ENCODE results near the gene GRID2.

The GRID2 gene

DNA sequence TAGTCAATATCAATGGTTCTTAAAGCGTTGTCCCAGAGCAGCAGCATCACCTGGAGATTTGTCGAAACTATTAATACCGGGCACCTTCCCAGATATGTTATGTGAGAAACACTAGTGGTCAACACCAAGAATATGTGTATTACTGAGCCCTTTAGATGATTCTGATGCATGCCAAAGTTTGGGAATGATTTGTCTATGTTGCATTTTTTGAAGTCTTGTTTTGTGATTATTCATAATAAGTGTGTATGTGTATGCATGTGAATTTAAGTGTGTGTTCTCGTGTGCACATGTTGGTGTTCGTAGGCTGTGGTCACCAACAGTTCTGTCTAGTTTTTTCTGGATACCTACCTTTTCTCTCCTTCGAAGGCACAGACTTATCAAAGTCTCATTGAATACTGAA lies 749.4 kb downstream of the GRID2 start:
- DNase-seq = no peak
- TF ChIP-seq POLR2A (IDR thresholded peaks at IDR 0.05; ENCODE audit: low read length) (no peak), GATA1 (IDR thresholded peaks at IDR 0.05; ENCODE audit: low read depth, low read length) (no peak)

DNA sequence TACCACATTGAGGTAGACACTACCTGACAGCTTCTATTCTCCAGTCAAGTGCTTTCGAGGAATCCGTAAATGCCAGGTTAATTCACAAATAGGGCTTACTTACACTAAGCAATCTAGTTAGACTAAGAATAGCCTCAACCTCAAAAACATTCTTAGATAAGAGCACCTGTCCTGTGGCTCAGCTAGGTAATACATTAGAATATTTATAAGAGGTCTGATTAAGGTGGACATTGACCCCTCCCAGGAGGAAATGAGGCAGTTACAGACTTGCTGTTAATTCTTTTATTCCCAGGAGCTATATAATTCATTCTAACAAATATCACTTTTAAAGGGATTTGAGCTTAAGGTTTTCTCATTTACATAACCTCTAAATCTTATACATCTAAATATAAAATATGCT lies 758.1 kb downstream of the GRID2 start:
- TF ChIP-seq POLR2A (IDR thresholded peaks at IDR 0.05; ENCODE audit: low read length) (no peak), GATA1 (IDR thresholded peaks at IDR 0.05; ENCODE audit: low read depth, low read length) (no peak)
- no peak for DNase-seq

- no peak for DNase-seq
- TF ChIP-seq POLR2A (IDR thresholded peaks at IDR 0.05; ENCODE audit: low read length) (no peak), GATA1 (IDR thresholded peaks at IDR 0.05; ENCODE audit: low read depth, low read length) (no peak)
These were observed 759.6 kb downstream of the GRID2 start for GRCh38 chr4:93063325-93063724.

DNA sequence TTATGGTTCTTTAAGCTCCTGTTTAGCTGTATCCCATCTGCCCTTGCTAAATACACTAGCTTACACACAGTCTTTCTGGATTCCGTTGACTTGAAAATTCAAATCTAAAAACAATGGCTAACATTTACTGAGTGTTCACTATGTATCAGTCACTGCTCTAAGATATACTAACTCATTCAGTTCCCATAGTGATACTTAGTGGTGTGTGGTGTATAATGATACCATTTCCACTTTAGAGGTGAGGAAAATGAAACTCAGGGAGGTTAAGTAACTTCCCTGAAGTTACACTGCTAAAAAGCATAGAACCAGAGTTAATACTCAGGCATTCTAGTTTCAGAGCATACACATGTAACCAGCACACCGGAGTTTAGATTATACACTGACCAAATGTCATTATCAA lies 762.0 kb downstream of the GRID2 start:
- no peak for DNase-seq
- TF ChIP-seq GATA1 (IDR thresholded peaks at IDR 0.05; ENCODE audit: low read depth, low read length) (no peak), POLR2A (IDR thresholded peaks at IDR 0.05; ENCODE audit: low read length) (no peak)

GRCh38 chr4:93066749-93067148 lies 763.0 kb downstream of the GRID2 start:
- TF ChIP-seq GATA1 (IDR thresholded peaks at IDR 0.05; ENCODE audit: low read depth, low read length) (no peak), POLR2A (IDR thresholded peaks at IDR 0.05; ENCODE audit: low read length) (no peak)
- DNase-seq = no peak

DNA sequence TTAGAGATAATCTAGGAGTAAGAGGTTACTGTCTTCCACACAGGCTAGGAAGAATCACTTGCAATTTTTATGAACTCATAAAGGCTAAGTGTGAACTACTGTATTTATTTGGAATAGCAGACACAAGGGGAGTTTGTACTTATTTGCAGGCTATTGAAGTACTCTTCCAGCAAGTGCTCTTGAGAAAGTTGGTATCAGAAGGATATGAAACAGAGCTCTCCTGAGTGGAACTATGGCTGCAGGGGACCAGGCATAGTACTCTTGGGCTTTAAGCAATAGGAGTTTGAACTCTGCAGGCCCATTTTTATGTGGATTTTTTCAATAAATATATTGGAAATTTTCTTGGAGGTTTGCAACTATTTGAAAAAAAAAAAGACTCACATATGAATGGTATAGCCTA lies 768.5 kb downstream of the GRID2 start:
- TF ChIP-seq GATA1 (IDR thresholded peaks at IDR 0.05; ENCODE audit: low read depth, low read length) (no peak), POLR2A (IDR thresholded peaks at IDR 0.05; ENCODE audit: low read length) (no peak)
- DNase-seq = no peak

DNA sequence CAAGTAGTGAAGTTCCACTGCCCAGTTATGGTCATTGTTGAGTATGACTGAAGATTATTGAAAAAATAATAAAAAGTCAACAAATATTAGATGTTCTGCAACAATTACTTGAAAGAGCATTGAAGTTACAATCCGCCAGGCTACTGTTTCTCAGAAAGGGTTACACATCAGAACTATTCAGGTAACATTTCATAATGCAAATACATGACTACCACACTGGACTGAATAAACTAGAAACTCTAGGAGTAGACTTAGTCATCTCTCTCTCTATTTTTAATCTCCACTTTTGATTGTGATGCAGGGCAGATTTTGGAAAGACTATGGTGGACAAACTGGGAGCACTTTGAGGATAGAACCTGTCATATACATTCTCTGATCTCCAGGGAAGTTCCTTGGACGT lies 776.5 kb downstream of the GRID2 start:
- no peak for DNase-seq
- no peak for TF ChIP-seq GATA1 (IDR thresholded peaks at IDR 0.05; ENCODE audit: low read depth, low read length)
- TF ChIP-seq POLR2A (IDR thresholded peaks at IDR 0.05; ENCODE audit: low read length) = no peak

DNA sequence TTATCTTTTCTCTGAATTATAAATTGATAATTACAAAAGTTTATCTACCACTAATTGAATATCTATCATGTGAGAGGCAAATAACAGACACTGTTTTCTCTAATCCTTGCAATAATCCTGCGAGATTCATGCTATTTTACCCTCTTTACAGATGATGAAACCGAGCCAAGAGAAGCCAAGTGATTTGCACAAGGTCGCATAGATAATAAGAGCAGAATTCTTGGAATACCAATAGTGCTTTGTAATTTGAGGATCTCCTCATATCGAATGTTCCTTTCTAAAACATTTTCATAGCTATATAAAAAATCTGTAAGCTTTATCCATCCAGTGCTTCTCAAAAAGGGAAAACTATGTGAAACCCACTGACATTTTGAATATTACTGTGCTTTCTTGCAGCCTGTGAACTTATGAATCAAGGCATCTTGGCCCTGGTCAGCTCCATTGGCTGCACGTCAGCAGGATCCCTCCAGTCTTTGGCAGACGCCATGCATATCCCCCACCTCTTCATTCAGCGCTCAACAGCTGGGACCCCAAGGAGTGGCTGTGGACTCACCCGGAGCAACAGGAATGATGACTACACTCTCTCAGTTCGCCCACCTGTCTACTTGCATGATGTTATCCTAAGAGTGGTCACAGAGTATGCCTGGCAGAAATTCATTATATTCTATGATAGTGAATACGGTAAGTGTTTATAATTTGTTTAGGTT lies 781.0 kb downstream of the GRID2 start:
- no peak for DNase-seq
- TF ChIP-seq POLR2A (IDR thresholded peaks at IDR 0.05; ENCODE audit: low read length) (no peak), GATA1 (IDR thresholded peaks at IDR 0.05; ENCODE audit: low read depth, low read length) (no peak)

DNA sequence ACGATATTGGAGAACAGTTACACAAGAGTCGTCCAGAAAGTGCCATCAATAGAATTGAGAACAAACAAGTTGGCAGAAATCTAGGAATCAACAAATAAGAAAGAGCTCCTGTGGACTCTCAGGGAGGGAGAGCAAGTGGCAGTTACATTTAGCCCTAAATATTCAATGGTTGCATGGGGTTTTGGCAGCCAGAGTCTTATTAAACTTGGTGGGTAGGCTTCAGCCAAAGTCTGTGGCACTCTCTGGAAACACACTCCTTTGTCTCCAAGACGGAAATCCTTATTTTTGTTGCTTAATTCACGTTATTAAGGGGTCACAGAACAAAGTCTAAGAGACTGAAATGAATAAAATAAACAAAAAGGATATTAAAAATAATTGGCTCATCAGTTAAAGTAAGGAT lies 782.6 kb downstream of the GRID2 start:
- TF ChIP-seq POLR2A (IDR thresholded peaks at IDR 0.05; ENCODE audit: low read length) (no peak), GATA1 (IDR thresholded peaks at IDR 0.05; ENCODE audit: low read depth, low read length) (no peak)

GRCh38 chr4:93092765-93093164 lies 789.0 kb downstream of the GRID2 start:
- DNase-seq = no peak
- no peak for TF ChIP-seq POLR2A (IDR thresholded peaks at IDR 0.05; ENCODE audit: low read length)
- no peak for TF ChIP-seq GATA1 (IDR thresholded peaks at IDR 0.05; ENCODE audit: low read depth, low read length)

More for the DNA sequence above, 782.6 kb downstream of the GRID2 start:
- DNase-seq = no peak

DNA sequence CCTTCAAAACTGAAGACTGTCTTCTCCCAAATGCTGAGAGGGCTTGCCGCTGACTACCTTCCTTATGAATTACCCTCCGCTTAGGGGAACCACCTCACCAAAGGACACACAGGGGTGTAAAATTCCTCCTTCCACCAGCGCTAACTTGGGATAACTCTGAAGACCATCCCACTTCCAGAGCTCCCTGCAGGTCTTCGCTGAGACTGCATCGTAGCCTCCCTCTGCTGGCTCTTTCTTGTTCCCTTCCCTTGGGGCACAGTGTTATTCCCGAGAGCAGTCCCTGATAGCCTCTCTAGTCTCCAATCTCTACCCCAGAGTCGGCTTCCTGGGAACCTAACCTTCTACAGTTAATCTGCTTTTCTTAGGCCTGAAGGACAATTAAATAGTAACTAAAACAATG lies 799.3 kb downstream of the GRID2 start:
- TF ChIP-seq GATA1 (IDR thresholded peaks at IDR 0.05; ENCODE audit: low read depth, low read length) (no peak), POLR2A (IDR thresholded peaks at IDR 0.05; ENCODE audit: low read length) (no peak)
- no peak for DNase-seq

- DNase-seq = no peak
- no peak for TF ChIP-seq POLR2A (IDR thresholded peaks at IDR 0.05; ENCODE audit: low read length)
- no peak for TF ChIP-seq GATA1 (IDR thresholded peaks at IDR 0.05; ENCODE audit: low read depth, low read length)
These were observed 812.9 kb downstream of the GRID2 start for GRCh38 chr4:93116624-93117023.

DNA sequence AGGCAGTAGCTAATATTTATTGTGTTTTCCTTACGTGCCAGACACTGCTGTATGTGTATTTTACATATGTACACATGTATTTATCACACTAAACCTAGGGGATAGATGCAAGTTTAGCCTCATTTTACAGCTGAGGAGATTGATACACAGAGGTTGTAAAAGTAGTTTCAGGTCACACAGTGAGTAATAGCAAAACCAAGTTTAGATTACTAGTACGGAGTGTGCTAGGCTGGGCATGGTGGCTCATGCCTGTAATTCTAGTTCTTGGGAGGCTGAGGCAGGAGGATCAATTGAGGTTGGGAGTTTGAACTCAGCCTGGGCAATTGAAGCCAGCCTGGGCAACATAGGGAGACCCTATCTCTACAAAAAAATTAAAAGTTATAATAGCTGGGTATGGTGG lies 823.7 kb downstream of the GRID2 start:
- no peak for DNase-seq
- TF ChIP-seq GATA1 (IDR thresholded peaks at IDR 0.05; ENCODE audit: low read depth, low read length) (no peak), POLR2A (IDR thresholded peaks at IDR 0.05; ENCODE audit: low read length) (no peak)

DNA sequence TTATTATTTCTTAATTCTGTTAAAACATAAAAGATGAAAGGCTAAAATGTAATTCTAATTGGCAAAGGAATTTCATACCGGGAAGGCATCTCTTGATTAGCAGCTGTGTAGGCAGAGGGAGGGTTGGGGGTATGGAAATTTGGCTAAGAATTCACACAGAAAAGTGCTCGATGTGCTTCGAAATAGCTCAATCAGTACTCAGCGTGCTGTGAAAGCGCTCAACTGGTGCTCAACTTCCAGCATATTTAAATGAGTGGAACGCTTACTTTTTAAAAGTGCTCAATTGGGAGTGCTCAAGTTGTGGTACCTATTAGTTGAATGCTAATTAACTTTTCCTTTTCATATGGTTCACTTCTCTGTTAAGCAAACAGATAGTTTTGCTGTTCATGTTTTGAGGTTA lies 828.9 kb downstream of the GRID2 start:
- no peak for DNase-seq
- TF ChIP-seq POLR2A (IDR thresholded peaks at IDR 0.05; ENCODE audit: low read length) (no peak), GATA1 (IDR thresholded peaks at IDR 0.05; ENCODE audit: low read depth, low read length) (no peak)

- TF ChIP-seq GATA1 (IDR thresholded peaks at IDR 0.05; ENCODE audit: low read depth, low read length) = no peak
- no peak for TF ChIP-seq POLR2A (IDR thresholded peaks at IDR 0.05; ENCODE audit: low read length)
- DNase-seq = no peak
These were observed 835.4 kb downstream of the GRID2 start for GRCh38 chr4:93139118-93139517.

Measured in erythroblast (primary cell).